PC-3 (cell line): ENCODE data around the gene SOST. TPM values are rescaled to one million over a fixed set of nuclear protein-coding genes. Genes with fewer than 3 reads are reported as not detected.
A peak's percentile ranks its signal among the peaks of the same experiment; 100 is the strongest.

Experiments
- ATAC-seq: fragments of 200-7000 bp; cut with Tn5 transposase; 2 replicates; pipeline ENCODE4 v1.9.1; 2020; ENCODE audit warnings: mild to moderate bottlenecking, moderate library complexity
- BruUV-seq: library from RNA; stranded (reverse); fragments of 400-500 nt; replicated peaks from 2 replicates; lab custom pipeline; 2021; lab: Mats Ljungman, UMichigan
- CTCF ChIA-PET: fragments of 300-600 bp; sonication (Branson Sonifier 250); formaldehyde crosslinking; loops from one replicate; lab custom pipeline; 2022; ENCODE audit warnings: antibody characterized with exemption; lab: Charles Lee
- POLR2A ChIA-PET: fragments of 300-600 bp; sonication (Branson Sonifier 250); formaldehyde crosslinking; loops from one replicate; lab custom pipeline; 2022; ENCODE audit warnings: antibody characterized with exemption; ENCODE audit not compliant: unreplicated experiment; lab: Charles Lee
- DNase-seq: peaks from one replicate; pipeline ENCODE4 v3.0.0-alpha.2; 2015
- H2AFZ ChIP-seq: fragments of 300-600 bp; sonication (generic); 2 replicates; pipeline ENCODE4 v1.6.0; 2016; ENCODE audit warnings: antibody characterized with exemption, low read length
- H3F3A ChIP-seq: fragments of 300-600 bp; sonication (generic); one replicate; pipeline ENCODE4 v1.6.0; 2017; ENCODE audit warnings: antibody characterized with exemption, low read length, control low read depth, mild to moderate bottlenecking; ENCODE audit not compliant: unreplicated experiment
- H3K27ac ChIP-seq: fragments of 300-600 bp; sonication (generic); 2 replicates; pipeline ENCODE4 v1.5.1; 2016; ENCODE audit warnings: mild to moderate bottlenecking, low read length
- H3K27me3 ChIP-seq: fragments of 300-600 bp; sonication (generic); 2 replicates; pipeline ENCODE4 v1.6.1; 2016; ENCODE audit warnings: low read length, mixed read lengths
- H3K36me3 ChIP-seq: fragments of 300-600 bp; sonication (generic); 2 replicates; pipeline ENCODE4 v1.6.1; 2016; ENCODE audit warnings: low read depth, mixed run types, low read length, mixed read lengths
- H3K4me1 ChIP-seq: fragments of 300-600 bp; sonication (generic); 2 replicates; pipeline ENCODE4 v1.5.1; 2016; ENCODE audit warnings: low read length; ENCODE audit not compliant: insufficient read depth
- H3K4me2 ChIP-seq: fragments of 300-600 bp; sonication (generic); 2 replicates; pipeline ENCODE4 v1.6.0; 2016; ENCODE audit warnings: low read length
- H3K4me3 ChIP-seq: fragments of 300-600 bp; sonication (generic); 2 replicates; pipeline ENCODE4 v1.5.1; 2016; ENCODE audit warnings: mild to moderate bottlenecking, low read length, mixed read lengths
- H3K79me2 ChIP-seq: fragments of 300-600 bp; sonication (generic); 2 replicates; pipeline ENCODE4 v1.6.1; 2017; ENCODE audit warnings: low read length, mixed read lengths
- H3K9ac ChIP-seq: fragments of 300-600 bp; sonication (generic); 2 replicates; pipeline ENCODE4 v1.6.0; 2016; ENCODE audit warnings: mild to moderate bottlenecking, low read length
- H3K9me2 ChIP-seq: fragments of 300-600 bp; sonication (generic); replicated peaks from 2 replicates; pipeline ENCODE4 v1.6.1; 2016; ENCODE audit warnings: mixed run types, low read length, mixed read lengths
- H3K9me3 ChIP-seq: fragments of 300-600 bp; sonication (generic); 2 replicates; pipeline ENCODE4 v1.6.1; 2016; ENCODE audit warnings: low read length, mixed read lengths
- H4K20me1 ChIP-seq: fragments of 300-600 bp; sonication (generic); 2 replicates; pipeline ENCODE4 v1.6.1; 2016; ENCODE audit warnings: low read length, mixed read lengths
- EZH2 ChIP-seq: fragments of 300-600 bp; sonication (generic); IDR thresholded peaks from one replicate; pipeline ENCODE4 v1.6.1; 2017; ENCODE audit warnings: antibody characterized with exemption, mild to moderate bottlenecking, low read length; ENCODE audit not compliant: unreplicated experiment
- EZH2phosphoT487 ChIP-seq: fragments of 300-600 bp; sonication (generic); IDR thresholded peaks from 2 replicates; pipeline ENCODE4 v1.6.1; 2018; ENCODE audit warnings: mild to moderate bottlenecking, antibody characterized with exemption, low read length, borderline replicate concordance
- intact Hi-C: fragments of 100-400 bp; cut with micrococcal nuclease; formaldehyde crosslinking; loops from 2 replicates; pipeline ENCODE4 v1.9.0; 2023
- total RNA-seq: library from RNA; depleted of rRNA; stranded (reverse); fragments of >200 nt; gene quantifications from 2 replicates; pipeline ENCODE4 v1.2.3, GENCODE V29; 2014
- TF ChIP-seq, protein P1 (sequence below): fragments of 300-600 bp; sonication (generic); conservative IDR thresholded peaks from 2 replicates; pipeline ENCODE4 v1.5.1; 2017; ENCODE audit warnings: antibody characterized with exemption, low read depth, mild to moderate bottlenecking, low read length

SOST gene
- total RNA-seq, 1 experiment from 2014 or later: not detected

DNA sequence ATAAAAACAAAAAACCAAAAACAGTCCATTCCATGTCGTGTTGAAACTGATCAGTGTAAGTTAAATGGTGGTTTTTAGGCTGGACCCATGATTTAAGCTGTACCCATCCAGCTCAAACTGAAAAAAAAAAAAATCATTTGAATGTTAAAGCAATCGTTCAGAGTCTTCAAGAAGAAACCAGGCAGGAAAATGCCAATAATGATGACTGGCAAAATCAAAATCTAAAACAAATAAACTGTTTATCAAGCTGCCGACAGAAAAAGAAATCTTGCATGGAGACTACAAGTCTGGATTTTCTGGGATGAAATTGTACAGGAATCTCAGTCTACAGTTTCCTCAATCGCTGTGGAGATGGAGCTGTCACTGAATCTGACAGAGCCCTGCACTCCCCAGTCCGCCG is 40.7 kb downstream of the SOST start:
- H3K9me3 ChIP-seq: no peaks in the 10 kb centered on the region
- no peaks in the 10 kb centered on the region for H3K79me2 ChIP-seq
- H3K27ac ChIP-seq: no peak overlapping the region
- H3K9me2 ChIP-seq: no peaks in the 10 kb centered on the region
- ATAC-seq: no peak
- no peak overlapping the region for H3K4me3 ChIP-seq
- no peak overlapping the region for H3K9ac ChIP-seq
- H3F3A ChIP-seq: no peaks in the 10 kb centered on the region
- H3K36me3 ChIP-seq: no peaks in the 10 kb centered on the region
- no peak overlapping the region for H3K4me2 ChIP-seq
- no peaks in the 10 kb centered on the region for H3K27me3 ChIP-seq
- POLR2A ChIA-PET: interaction anchor here (0.6 kb wide), 1 partner anchor 39 kb away, joined by 4 read pairs; no protein-coding TSS in a partner anchor
- BruUV-seq: no TSS peak
- H4K20me1 ChIP-seq: no peaks in the 10 kb centered on the region
- H3K4me1 ChIP-seq: peaks cover 30% of the 10 kb centered on the region
- CTCF ChIA-PET: no interaction called here
- intact Hi-C loops: no loop called here
- no peak for DNase-seq
- H2AFZ ChIP-seq: no peak overlapping the region
- TF ChIP-seq EZH2phosphoT487 (no peak), EZH2 (no peak)
- TF ChIP-seq, protein P1, sequence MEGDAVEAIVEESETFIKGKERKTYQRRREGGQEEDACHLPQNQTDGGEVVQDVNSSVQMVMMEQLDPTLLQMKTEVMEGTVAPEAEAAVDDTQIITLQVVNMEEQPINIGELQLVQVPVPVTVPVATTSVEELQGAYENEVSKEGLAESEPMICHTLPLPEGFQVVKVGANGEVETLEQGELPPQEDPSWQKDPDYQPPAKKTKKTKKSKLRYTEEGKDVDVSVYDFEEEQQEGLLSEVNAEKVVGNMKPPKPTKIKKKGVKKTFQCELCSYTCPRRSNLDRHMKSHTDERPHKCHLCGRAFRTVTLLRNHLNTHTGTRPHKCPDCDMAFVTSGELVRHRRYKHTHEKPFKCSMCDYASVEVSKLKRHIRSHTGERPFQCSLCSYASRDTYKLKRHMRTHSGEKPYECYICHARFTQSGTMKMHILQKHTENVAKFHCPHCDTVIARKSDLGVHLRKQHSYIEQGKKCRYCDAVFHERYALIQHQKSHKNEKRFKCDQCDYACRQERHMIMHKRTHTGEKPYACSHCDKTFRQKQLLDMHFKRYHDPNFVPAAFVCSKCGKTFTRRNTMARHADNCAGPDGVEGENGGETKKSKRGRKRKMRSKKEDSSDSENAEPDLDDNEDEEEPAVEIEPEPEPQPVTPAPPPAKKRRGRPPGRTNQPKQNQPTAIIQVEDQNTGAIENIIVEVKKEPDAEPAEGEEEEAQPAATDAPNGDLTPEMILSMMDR: no peak

- peaks cover 16% of the 10 kb centered on the region for H3K4me1 ChIP-seq
- no peaks in the 10 kb centered on the region for H3K9me3 ChIP-seq
- intact Hi-C loops: no loop called here
- no peak overlapping the region; the same call in 1 of the 2 replicates for H3K4me3 ChIP-seq
- peak overlapping the region; percentile 88 for H2AFZ ChIP-seq
- H3K79me2 ChIP-seq: no peaks in the 10 kb centered on the region
- POLR2A ChIA-PET: no interaction called here
- no peaks in the 10 kb centered on the region for H4K20me1 ChIP-seq
- H3K9me2 ChIP-seq: no peaks in the 10 kb centered on the region
- TF ChIP-seq EZH2phosphoT487 (no peak), EZH2 (no peak)
- TF ChIP-seq, protein P1: no peak
- BruUV-seq: no TSS peak
- H3K27me3 ChIP-seq: no peaks in the 10 kb centered on the region
- CTCF ChIA-PET: no interaction called here
- DNase-seq (peak; percentile 60), ATAC-seq (peak; percentile 54)
- H3F3A ChIP-seq: no peaks in the 10 kb centered on the region
- no peak overlapping the region for H3K27ac ChIP-seq
- H3K36me3 ChIP-seq: no peaks in the 10 kb centered on the region
- no peak overlapping the region for H3K9ac ChIP-seq
- H3K4me2 ChIP-seq: peak overlapping the region; percentile 85
Measured at GRCh38 chr17:43714465-43715149, 44.0 kb downstream of the SOST start.

- Histone ChIP-seq H3K27ac (no peak overlapping the region), H3K9me2 (no peaks in the 10 kb centered on the region), H3K27me3 (no peaks in the 10 kb centered on the region), H3K36me3 (no peaks in the 10 kb centered on the region), H3K79me2 (no peaks in the 10 kb centered on the region), H2AFZ (peak overlapping the region; percentile 88), H3K9ac (peak overlapping the region; percentile 57), H3F3A (no peaks in the 10 kb centered on the region), H3K4me1 (peaks cover 16% of the 10 kb centered on the region), H3K4me2 (peak overlapping the region; percentile 85), H3K4me3 (peak overlapping the region; percentile 75), H4K20me1 (no peaks in the 10 kb centered on the region), H3K9me3 (no peaks in the 10 kb centered on the region)
- ChIA-PET CTCF (no interaction called here), POLR2A (interaction anchor here (0.6 kb wide), 1 partner anchor 11 kb away, joined by 3 read pairs; no protein-coding TSS in a partner anchor)
- TF ChIP-seq EZH2phosphoT487 (peak; percentile 80), EZH2 (no peak)
- TF ChIP-seq, protein P1: no peak
- ATAC-seq (peak; percentile 89), DNase-seq (peak; percentile 60)
- intact Hi-C loops: no loop called here
- no TSS peak for BruUV-seq
Measured at GRCh38 chr17:43713494-43714162, 45.0 kb downstream of the SOST start.
